ENCODE data around the gene TNPO1.

Gene TNPO1

DNA sequence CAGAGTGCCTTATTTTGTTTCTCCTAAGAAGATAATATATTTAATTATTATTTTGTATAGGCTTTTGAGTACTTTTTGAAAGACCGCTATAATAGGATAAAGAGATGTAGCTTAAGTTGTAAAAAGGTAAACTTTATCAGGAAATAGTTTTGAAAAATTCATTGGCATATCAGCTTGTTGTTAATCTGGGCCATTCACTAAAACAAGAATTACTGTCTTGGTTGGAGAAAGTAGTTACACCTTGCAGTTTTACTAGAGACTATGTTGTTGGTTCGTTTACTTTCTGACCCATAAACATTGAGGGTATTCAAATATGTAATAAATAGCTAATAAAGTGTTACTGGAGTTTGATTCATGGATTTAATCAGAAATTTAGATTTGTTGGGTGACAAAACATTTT lies 33.7 kb downstream of the TNPO1 start:
- H3K4me3 ChIP-seq (ENCODE audit: low read depth, low read length) = peak overlapping the region; percentile 81

DNA sequence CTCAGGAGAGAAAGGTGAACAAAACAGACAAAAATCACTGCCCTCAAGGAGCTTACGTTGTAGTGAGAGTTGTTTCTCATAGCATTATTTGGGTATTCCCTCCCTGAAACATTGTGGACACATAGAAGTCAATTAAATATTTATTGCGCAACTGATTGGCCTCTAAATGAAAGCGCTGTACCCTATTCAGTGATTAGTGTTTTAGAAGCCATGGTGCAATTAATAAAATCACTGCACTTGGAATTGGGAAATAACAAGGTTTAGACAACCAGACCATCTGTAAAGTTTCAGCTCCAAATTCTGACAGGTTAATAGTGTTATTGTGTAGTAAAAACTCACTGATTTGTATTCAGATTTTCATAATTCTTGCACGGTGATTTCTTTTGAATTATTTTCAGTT lies 35.9 kb downstream of the TNPO1 start:
- TF ChIP-seq, protein P1, sequence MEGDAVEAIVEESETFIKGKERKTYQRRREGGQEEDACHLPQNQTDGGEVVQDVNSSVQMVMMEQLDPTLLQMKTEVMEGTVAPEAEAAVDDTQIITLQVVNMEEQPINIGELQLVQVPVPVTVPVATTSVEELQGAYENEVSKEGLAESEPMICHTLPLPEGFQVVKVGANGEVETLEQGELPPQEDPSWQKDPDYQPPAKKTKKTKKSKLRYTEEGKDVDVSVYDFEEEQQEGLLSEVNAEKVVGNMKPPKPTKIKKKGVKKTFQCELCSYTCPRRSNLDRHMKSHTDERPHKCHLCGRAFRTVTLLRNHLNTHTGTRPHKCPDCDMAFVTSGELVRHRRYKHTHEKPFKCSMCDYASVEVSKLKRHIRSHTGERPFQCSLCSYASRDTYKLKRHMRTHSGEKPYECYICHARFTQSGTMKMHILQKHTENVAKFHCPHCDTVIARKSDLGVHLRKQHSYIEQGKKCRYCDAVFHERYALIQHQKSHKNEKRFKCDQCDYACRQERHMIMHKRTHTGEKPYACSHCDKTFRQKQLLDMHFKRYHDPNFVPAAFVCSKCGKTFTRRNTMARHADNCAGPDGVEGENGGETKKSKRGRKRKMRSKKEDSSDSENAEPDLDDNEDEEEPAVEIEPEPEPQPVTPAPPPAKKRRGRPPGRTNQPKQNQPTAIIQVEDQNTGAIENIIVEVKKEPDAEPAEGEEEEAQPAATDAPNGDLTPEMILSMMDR (IDR thresholded peaks at IDR 0.05; ENCODE audit: low read depth, low read length) = no peak
- no peak overlapping the region for H3K4me3 ChIP-seq (ENCODE audit: low read depth, low read length)

More for the DNA sequence above, 33.7 kb downstream of the TNPO1 start:
- TF ChIP-seq, protein P1 (IDR thresholded peaks at IDR 0.05; ENCODE audit: low read depth, low read length) = no peak

DNA sequence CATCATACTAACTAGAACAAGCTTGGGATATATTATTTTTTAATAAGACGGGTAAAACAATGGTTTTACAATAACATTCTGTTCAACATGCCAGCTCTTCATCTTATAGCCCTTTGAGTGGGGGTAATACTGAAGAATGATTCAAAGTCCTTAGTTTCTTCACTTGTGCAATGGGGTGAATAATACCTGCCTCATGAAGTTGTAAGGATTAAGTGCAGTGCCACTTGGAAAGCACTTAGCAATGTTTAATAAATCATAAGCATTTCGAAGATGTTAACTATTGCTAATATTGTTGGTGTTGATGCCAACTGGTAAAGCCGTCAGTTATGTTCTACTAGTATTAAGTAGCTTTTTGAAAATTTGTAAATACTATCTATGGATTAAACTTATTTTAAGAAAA lies 38.0 kb downstream of the TNPO1 start:
- H3K4me3 ChIP-seq (ENCODE audit: low read depth, low read length) = no peak overlapping the region
- TF ChIP-seq, protein P1 (IDR thresholded peaks at IDR 0.05; ENCODE audit: low read depth, low read length) = no peak

DNA sequence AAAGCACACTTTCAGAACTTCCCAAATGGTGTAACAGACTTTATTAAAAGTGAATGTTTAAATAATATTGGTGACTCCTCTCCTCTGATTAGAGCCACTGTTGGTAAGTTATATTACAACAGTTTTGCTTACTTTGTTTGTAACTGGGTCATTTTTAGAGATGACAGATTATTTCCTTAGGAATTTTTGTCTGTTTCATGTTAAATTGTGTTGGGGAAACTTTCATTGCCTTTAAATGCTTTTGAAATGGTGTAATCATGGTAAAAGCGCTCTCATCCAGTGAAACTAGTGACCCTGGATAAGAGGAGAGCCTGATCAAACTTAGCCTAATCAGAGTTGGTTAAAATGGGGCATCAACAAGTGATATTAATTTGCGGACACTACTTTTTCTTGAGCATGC lies 39.4 kb downstream of the TNPO1 start:
- TF ChIP-seq, protein P1 (IDR thresholded peaks at IDR 0.05; ENCODE audit: low read depth, low read length) = no peak
- no peak overlapping the region for H3K4me3 ChIP-seq (ENCODE audit: low read depth, low read length)

DNA sequence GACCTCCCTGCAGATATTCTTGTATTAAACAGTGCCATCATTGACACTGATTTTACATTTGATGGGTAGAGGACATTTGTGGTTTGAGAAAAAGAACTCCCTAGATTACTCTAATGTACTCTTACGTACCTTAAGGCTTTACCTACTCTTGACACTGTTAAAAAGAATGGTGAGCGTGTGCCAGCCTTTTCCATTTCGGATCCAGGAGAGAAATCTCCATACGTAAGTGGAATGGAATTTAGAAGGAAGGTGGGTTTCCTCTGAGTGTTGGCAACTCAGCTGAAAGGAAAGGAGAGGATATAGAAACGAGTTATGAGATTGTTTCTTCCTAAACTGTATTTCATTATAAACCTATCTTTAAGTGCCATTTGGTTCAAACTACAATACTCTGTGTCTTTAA lies 40.9 kb downstream of the TNPO1 start:
- TF ChIP-seq, protein P1 (IDR thresholded peaks at IDR 0.05; ENCODE audit: low read depth, low read length) = no peak
- no peak overlapping the region for H3K4me3 ChIP-seq (ENCODE audit: low read depth, low read length)

DNA sequence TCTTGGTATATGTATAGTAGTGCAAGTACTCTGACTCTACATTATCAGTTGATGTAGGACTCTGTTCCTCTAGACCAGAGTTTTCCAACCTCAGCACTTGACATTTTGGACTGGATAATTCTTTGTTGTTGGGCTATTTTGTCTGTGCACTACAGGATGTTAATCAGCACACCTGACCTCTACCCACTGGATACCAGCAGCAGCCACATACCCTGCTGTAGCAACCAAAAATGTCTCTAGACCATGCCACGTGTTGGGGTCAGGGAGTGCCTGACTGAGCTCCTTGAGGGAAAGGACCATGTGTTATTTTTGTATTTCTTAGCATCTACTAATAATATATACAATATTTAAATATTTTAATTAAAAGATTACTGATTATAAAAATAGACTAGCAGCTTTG lies 42.7 kb downstream of the TNPO1 start:
- TF ChIP-seq, protein P1 (IDR thresholded peaks at IDR 0.05; ENCODE audit: low read depth, low read length) = no peak
- no peak overlapping the region for H3K4me3 ChIP-seq (ENCODE audit: low read depth, low read length)

DNA sequence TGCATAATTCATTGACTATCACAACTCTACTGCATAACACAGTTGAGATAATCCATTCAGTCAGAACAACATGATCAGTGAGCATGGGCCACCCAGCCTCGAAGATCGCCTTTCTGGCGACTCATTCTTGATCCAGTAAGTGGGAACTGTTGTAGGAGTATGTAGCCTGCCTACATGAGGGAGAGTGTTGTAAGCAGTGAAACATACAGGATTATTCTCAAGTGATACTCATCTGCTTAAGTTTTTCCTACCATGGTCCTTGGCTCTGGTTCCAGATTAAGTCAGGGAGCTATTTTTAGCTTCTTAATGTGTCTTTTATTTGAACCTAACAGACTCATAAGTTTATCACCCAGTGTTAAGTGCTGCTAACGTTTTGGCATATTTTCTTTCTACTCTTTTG lies 44.0 kb downstream of the TNPO1 start:
- H3K4me3 ChIP-seq (ENCODE audit: low read depth, low read length) = no peak overlapping the region
- TF ChIP-seq, protein P1 (IDR thresholded peaks at IDR 0.05; ENCODE audit: low read depth, low read length) = no peak

Measured in WI38 (cell line).